AG09319 (cell line): ENCODE results near the gene B3GNT9.

Experiments
- DNase-seq: peaks from one replicate; pipeline ENCODE4 v3.0.0-alpha.2; 2010; ENCODE audit warnings: low read depth; ENCODE audit errors: extremely low read depth
- TF ChIP-seq, protein P1 (sequence below): IDR thresholded peaks from 2 replicates; pipeline ENCODE4 v1.5.1; 2011; ENCODE audit warnings: low read depth, mild to moderate bottlenecking, inconsistent platforms, low read length, moderate library complexity

The B3GNT9 gene

DNA sequence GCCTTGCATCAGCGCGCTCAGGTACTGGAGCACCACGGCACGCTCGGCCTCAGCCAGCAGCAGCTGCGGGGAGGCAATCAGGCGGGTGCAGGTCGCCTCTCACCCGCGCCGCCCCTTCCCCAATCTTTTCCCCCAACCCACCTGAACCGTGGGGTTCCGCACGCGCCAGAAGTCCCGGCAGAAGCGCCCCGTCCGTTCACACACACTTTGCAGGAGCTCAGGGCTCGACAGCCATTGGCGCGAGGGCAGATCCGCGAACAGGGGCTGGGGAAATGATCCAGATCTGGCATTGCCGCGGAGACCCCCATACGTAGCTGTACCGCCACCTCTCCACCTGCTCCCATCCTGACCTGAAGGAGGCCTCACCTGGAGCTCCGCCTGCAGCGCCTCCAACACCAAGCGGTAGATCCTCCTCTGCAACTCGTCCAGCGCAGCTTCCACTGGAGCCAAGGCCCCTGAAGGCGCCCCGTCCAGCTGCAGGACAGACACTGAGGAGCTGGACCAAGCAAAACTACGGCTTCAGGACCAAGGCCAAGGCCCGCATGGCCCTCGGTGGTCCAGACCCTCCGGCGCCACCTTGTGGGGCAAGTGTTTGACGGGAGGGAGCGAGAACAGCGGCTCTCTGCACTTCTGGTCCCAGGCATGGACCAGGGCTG, 34.3 kb upstream of the B3GNT9 start:
- DNase-seq: peak; percentile 76

DNA sequence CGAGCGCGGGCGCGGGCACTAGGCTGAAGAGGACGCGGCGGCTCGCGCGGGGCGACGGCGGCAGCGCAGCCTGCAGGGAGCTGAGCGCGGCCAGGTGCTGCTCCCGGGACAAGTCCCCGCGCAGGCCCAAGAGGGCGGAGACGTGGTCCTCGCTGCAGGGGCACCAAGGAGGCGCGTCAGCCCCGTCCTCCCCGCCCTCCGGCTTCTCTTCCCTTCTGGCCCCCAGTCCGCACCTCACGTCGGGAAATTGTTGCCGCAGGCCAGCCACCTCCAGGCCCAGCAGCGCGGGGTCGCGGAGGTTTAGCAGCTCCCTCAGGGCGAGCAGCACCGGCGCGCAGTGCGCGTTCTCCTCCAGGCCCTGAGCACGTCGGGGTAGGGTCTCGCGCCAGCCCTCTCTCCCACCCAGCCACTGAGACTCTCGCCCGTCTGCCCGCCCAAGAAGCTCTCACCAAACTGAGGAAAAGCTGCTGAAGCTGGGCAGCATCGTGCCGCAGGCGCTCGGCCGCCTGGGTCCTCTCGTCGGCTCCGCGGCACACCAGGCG, 33.7 kb upstream of the B3GNT9 start:
- no peak for DNase-seq
- TF ChIP-seq, protein P1, sequence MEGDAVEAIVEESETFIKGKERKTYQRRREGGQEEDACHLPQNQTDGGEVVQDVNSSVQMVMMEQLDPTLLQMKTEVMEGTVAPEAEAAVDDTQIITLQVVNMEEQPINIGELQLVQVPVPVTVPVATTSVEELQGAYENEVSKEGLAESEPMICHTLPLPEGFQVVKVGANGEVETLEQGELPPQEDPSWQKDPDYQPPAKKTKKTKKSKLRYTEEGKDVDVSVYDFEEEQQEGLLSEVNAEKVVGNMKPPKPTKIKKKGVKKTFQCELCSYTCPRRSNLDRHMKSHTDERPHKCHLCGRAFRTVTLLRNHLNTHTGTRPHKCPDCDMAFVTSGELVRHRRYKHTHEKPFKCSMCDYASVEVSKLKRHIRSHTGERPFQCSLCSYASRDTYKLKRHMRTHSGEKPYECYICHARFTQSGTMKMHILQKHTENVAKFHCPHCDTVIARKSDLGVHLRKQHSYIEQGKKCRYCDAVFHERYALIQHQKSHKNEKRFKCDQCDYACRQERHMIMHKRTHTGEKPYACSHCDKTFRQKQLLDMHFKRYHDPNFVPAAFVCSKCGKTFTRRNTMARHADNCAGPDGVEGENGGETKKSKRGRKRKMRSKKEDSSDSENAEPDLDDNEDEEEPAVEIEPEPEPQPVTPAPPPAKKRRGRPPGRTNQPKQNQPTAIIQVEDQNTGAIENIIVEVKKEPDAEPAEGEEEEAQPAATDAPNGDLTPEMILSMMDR: no peak

More for the DNA sequence above, 34.3 kb upstream of the B3GNT9 start:
- TF ChIP-seq, protein P1: peak; percentile 85

DNA sequence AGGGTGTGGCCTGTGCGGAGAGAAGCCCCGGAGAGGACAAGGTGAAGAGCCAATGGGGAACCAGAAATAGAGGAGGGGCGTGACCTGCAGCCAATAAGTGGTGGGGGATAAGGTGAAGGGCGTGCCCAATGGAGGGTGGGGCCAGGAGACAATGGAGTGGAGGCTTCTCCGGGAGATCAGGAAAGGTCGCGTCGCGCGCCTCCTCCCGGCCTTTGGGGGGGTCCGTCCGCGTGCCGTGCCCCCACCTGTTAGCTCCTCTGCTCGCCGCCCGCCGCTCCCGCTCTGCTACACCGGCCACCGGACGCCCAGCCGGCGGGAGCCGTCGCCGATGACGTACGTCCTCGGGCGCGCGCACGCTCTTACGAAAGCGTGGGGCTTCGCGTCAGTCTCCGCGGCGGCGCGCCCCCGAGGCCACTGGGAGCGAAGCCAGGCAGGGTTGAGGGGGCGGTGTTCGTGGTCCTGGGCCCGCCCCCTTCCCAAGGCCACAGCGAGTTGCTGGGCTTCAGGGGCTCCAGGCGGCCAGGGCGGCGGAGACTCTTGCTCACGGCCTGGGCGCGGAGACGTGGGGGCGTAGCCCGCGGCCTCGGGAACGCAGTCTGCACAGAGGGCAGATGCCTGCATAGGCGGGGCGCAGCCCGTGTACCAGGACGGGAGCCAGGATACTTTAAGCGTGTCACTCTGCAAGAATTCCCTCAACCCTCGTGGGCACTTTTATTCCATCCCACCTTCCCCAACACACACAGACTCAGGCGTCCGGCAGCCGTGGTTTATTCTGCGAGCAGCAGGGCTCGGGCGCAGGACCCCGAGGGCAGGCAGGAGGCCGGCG, 33.0 kb upstream of the B3GNT9 start, which contains the start of gene MATCAP1:
Gene MATCAP1, minus strand, starts transcription at position 337 of the 826 bp plus-strand sequence. CDS start 3,353 bp downstream, outside the sequence.
- peak; percentile 93 for DNase-seq
- TF ChIP-seq, protein P1: no peak

DNA sequence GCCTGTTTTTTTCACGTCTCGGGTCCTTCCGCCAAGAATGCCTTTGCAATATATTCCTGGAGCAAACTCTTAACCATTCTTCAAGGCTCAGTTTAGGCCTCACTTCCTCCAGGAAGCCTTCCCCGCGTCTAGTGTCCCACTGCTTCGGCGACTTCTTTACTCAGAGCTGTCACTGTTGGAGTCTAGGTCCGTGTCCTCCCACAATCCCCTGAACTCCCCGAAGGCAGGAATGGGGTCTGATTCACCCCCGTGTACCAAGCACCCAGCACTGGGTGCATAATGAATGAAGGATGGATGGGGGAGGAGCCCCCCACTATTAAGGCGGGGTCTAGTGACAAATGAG, 32.5 kb upstream of the B3GNT9 start:
- no peak for DNase-seq
- TF ChIP-seq, protein P1: no peak

DNA sequence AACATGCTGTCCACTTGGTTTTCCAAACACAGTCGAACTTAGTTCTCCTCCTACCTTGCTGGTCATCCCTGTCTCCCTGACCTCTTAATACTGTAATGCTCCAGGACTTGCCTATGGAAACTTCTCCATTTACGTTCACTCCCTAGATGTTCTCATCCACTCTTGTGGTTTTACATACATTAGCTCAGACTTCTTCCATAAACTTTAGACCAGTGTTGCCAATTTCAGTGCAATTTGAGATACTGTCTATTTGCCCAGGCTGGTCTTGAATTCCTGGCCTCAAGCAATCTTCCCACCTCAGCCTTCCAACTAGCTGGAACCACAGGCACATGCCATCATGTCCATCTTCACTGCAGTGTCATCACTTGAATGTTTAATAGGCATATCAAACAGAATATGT, 31.5 kb upstream of the B3GNT9 start:
- TF ChIP-seq, protein P1: no peak
- DNase-seq: no peak

DNA sequence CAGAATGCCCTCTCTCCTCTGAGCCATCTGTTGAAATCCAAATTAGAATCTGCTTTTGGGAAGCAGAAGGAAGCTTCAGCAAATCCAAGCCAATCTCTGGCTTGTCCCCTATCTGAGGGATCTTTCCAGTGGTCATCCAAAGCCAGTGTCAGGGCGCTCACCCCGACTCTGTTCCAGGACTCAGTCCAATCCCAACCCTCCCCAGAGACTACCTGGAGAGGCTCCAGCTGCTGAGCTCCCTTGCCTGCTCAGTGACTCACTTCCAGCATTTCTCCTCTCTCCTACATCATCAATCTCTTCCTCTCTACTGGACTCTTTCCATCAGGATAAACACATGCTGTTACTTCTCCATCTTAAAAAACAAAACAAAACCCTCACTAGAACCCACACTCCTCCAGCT, 30.5 kb upstream of the B3GNT9 start:
- TF ChIP-seq, protein P1: no peak
- peak; percentile 44 for DNase-seq

DNA sequence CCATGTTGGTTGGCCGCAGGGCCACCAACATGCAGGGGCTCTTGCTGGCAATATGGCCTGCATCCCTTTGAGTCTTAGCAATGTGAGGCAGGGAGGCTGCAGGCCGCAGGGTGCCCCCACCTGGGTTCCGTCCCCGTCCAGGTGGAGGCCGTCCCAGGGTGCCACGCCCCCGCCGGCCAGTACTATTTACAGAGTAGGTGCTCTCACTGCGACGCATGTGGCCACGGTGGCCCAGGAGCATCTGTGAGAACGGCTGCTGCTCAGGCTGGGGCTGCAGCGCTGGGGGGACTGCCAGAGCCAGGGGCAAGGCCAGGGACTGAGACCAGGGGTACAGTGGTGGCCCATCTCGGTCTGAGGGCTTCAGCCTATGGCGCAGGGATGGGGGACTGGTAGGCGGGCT, 29.4 kb upstream of the B3GNT9 start:
- TF ChIP-seq, protein P1: no peak
- DNase-seq: no peak
